Occipital lobe (tissue), 2 donors: ENCODE measurements around the gene CDX1. TPM values are rescaled to one million over a fixed set of nuclear protein-coding genes. Genes with fewer than 3 reads are reported as not detected.

Source experiments
- DNase-seq: peaks from one replicate; lab custom pipeline; 2025; lab: John Stamatoyannopoulos, UW
- total RNA-seq: library from RNA; depleted of rRNA; stranded (reverse); fragments of >200 nt; gene quantifications from one replicate; pipeline ENCODE4 v1.2.3, GENCODE V29; 2014

The CDX1 gene
- total RNA-seq, 1 donor from 2014 or later, result not detected

GRCh38 chr5:150131461-150131860 lies 35.1 kb upstream of the CDX1 start:
- no peak for DNase-seq

- no peak for DNase-seq
Measured at GRCh38 chr5:150131978-150132694, 34.4 kb upstream of the CDX1 start.

- DNase-seq, result no peak
Measured at GRCh38 chr5:150132740-150133139, 33.8 kb upstream of the CDX1 start.

GRCh38 chr5:150133581-150134197 lies 32.9 kb upstream of the CDX1 start:
- DNase-seq, result no peak

- no peak for DNase-seq
Measured at GRCh38 chr5:150134198-150134588, 32.4 kb upstream of the CDX1 start.

- no peak for DNase-seq
Measured at GRCh38 chr5:150135557-150136304, 30.8 kb upstream of the CDX1 start.

- no peak for DNase-seq
Measured at GRCh38 chr5:150136305-150137167, 30.0 kb upstream of the CDX1 start.

GRCh38 chr5:150137168-150137957 lies 29.2 kb upstream of the CDX1 start:
- no peak for DNase-seq

- no peak for DNase-seq
Measured at GRCh38 chr5:150137997-150138396, 28.6 kb upstream of the CDX1 start.

- no peak for DNase-seq
Measured at GRCh38 chr5:150138551-150139265, 27.9 kb upstream of the CDX1 start.

GRCh38 chr5:150139334-150139733 lies 27.2 kb upstream of the CDX1 start:
- no peak for DNase-seq

GRCh38 chr5:150140830-150141229 lies 25.7 kb upstream of the CDX1 start:
- no peak for DNase-seq

GRCh38 chr5:150141544-150142184 lies 24.9 kb upstream of the CDX1 start:
- no peak for DNase-seq

- no peak for DNase-seq
Measured at GRCh38 chr5:150142185-150142958, 24.2 kb upstream of the CDX1 start.

GRCh38 chr5:150142959-150143349 lies 23.6 kb upstream of the CDX1 start:
- DNase-seq, result no peak

- DNase-seq, result peak; percentile 58
Measured at GRCh38 chr5:150143350-150144245, 23.0 kb upstream of the CDX1 start.

- no peak for DNase-seq
Measured at GRCh38 chr5:150144246-150144801, 22.3 kb upstream of the CDX1 start.
